ENCODE measurements around the gene PDZD7. TPM values are rescaled to one million over a fixed set of nuclear protein-coding genes. Genes with fewer than 3 reads are reported as not detected.
A peak's percentile ranks its signal among the peaks of the same experiment; 100 is the strongest.

PDZD7 gene
- total and polyA plus RNA-seq, 9 of the 15 experiments (the other 6 are each of a cell fraction or from before 2014, with no cell fraction given), result 0.04 to 0.24 (median 0.08) TPM; not detected in 3

DNA sequence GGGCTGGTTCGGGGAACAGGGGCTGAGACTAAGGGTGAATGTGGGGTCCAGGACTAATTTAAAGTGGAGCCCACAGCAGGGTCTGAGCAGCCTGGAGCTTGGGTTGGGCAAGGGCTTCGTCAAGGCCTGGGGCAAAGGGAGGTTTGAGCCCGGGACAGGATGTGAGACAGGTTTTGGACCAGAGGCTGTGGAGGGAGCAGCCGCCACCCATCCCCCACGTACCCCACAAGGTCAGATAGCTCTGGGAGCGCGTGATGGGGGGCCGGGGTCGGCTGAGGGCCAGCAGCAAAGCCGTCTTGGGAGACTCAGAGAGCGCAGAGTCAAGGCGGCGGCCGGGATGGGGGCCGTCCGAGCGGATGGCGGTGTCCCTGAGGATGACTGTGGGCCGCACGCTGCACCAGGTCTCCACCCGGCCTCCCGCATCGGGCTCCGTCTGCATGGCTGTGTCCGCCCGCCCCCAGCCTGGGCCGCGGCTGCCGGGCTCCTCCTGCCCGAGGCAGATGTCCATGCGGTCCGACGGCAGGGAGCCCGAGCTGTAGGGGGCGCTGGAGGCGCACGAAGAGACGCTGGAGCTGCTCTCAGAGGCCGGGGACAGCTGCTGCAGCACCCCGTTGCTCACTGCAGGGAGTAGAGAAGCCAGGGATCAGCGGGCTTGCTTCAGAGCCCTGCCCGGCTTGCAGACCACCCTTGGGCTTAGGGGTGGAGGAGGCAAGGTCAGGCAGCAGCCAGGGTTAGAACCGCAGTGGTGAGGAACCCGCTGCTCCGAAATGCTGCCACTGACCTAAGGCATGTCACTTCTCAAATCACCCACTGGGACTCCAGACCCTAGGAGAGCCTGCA, 12.1 kb downstream of the PDZD7 start (continued):
- TF ChIP-seq, protein P1, sequence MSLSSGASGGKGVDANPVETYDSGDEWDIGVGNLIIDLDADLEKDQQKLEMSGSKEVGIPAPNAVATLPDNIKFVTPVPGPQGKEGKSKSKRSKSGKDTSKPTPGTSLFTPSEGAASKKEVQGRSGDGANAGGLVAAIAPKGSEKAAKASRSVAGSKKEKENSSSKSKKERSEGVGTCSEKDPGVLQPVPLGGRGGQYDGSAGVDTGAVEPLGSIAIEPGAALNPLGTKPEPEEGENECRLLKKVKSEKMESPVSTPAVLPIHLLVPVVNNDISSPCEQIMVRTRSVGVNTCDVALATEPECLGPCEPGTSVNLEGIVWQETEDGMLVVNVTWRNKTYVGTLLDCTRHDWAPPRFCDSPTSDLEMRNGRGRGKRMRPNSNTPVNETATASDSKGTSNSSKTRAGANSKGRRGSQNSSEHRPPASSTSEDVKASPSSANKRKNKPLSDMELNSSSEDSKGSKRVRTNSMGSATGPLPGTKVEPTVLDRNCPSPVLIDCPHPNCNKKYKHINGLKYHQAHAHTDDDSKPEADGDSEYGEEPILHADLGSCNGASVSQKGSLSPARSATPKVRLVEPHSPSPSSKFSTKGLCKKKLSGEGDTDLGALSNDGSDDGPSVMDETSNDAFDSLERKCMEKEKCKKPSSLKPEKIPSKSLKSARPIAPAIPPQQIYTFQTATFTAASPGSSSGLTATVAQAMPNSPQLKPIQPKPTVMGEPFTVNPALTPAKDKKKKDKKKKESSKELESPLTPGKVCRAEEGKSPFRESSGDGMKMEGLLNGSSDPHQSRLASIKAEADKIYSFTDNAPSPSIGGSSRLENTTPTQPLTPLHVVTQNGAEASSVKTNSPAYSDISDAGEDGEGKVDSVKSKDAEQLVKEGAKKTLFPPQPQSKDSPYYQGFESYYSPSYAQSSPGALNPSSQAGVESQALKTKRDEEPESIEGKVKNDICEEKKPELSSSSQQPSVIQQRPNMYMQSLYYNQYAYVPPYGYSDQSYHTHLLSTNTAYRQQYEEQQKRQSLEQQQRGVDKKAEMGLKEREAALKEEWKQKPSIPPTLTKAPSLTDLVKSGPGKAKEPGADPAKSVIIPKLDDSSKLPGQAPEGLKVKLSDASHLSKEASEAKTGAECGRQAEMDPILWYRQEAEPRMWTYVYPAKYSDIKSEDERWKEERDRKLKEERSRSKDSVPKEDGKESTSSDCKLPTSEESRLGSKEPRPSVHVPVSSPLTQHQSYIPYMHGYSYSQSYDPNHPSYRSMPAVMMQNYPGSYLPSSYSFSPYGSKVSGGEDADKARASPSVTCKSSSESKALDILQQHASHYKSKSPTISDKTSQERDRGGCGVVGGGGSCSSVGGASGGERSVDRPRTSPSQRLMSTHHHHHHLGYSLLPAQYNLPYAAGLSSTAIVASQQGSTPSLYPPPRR (CRISPR knock-in tag; IDR thresholded peaks at IDR 0.05; ENCODE audit: borderline replicate concordance), result no peak
- TF ChIP-seq POLR2AphosphoS5 (IDR thresholded peaks at IDR 0.05; ENCODE audit: control insufficient read depth, insufficient read depth, low read depth, low read length), result no peak
- no peak for TF ChIP-seq HDAC1 (IDR thresholded peaks at IDR 0.05)
- TF ChIP-seq, protein P2, sequence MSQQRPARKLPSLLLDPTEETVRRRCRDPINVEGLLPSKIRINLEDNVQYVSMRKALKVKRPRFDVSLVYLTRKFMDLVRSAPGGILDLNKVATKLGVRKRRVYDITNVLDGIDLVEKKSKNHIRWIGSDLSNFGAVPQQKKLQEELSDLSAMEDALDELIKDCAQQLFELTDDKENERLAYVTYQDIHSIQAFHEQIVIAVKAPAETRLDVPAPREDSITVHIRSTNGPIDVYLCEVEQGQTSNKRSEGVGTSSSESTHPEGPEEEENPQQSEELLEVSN (IDR thresholded peaks at IDR 0.05; ENCODE audit: borderline replicate concordance in 1 of 2, extremely low read depth in 1 of 2, insufficient read depth in 1 of 2, insufficient read length in 1 of 2, low read depth in 1 of 2, low read length in 1 of 2, poor library complexity in 1 of 2, severe bottlenecking in 1 of 2), result peak in 1 of 2 experiments; percentile 73
- no peak for TF ChIP-seq ZNF77 (CRISPR knock-in tag; IDR thresholded peaks at IDR 0.05)
- TF ChIP-seq RAD21 (CRISPR knock-in tag; conservative IDR thresholded peaks at IDR 0.05 in 1 of 2, IDR thresholded peaks at IDR 0.05 in 1 of 2), result peak; percentile 66 to 75
- TF ChIP-seq ZNF512 (tag; IDR thresholded peaks at IDR 0.05), result no peak
- no peak for TF ChIP-seq RBM22 (IDR thresholded peaks at IDR 0.05; ENCODE audit: low read depth, low read length, poor library complexity, severe bottlenecking)
- peak; percentile 71 for TF ChIP-seq RB1 (IDR thresholded peaks at IDR 0.05; ENCODE audit: low read depth)
- TF ChIP-seq TFAP4 (CRISPR knock-in tag; IDR thresholded peaks at IDR 0.05; ENCODE audit: borderline replicate concordance), result peak; percentile 86
- TF ChIP-seq NR3C1 (CRISPR knock-in tag; IDR thresholded peaks at IDR 0.05), result no peak
- TF ChIP-seq, protein P3, sequence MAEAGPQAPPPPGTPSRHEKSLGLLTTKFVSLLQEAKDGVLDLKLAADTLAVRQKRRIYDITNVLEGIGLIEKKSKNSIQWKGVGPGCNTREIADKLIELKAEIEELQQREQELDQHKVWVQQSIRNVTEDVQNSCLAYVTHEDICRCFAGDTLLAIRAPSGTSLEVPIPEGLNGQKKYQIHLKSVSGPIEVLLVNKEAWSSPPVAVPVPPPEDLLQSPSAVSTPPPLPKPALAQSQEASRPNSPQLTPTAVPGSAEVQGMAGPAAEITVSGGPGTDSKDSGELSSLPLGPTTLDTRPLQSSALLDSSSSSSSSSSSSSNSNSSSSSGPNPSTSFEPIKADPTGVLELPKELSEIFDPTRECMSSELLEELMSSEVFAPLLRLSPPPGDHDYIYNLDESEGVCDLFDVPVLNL (CRISPR knock-in tag; IDR thresholded peaks at IDR 0.05; ENCODE audit: low read depth), result no peak
